K562 (cell line): ENCODE results near the gene TMEM273.

Experiments used
- CTCF ChIP-seq, 3 experiments: IDR thresholded peaks in 2 of 3; conservative IDR thresholded peaks in 1 of 3; 2 replicates each; pipeline ENCODE4 v1.5.1; 2011 to 2012; ENCODE audit warnings: low read length in 3 of 3, mild to moderate bottlenecking in 3 of 3, control low read depth in 2 of 3, improper control_type of control experiment in 1 of 3, inconsistent platforms in 1 of 3, low read depth in 1 of 3, mixed read lengths in 1 of 3, moderate library complexity in 1 of 3; ENCODE audit not compliant: insufficient read depth in 2 of 3
- E2F4 ChIP-seq: sonication (generic); formaldehyde crosslinking; IDR thresholded peaks from 2 replicates; pipeline ENCODE4 v1.8.0; 2022; ENCODE audit warnings: mild to moderate bottlenecking, low read depth, missing genetic modification reagents
- EP400 ChIP-seq: fragments of 450-650 bp; IDR thresholded peaks from 2 replicates; pipeline ENCODE4 v1.6.1; 2017; ENCODE audit warnings: antibody characterized with exemption, mild to moderate bottlenecking, moderate library complexity
- FOXM1 ChIP-seq, 2 experiments: fragments of 450-650 bp in 1 of 2; sonication (generic) in 1 of 2; formaldehyde crosslinking in 1 of 2; IDR thresholded peaks; 2 replicates each; pipeline versions ENCODE4 v1.6.1 to v1.9.0; 2017 to 2022; ENCODE audit warnings: low read depth in 2 of 2, mild to moderate bottlenecking in 2 of 2, missing genetic modification reagents in 1 of 2, moderate library complexity in 1 of 2
- NCOA4 ChIP-seq: fragments of 450-650 bp; IDR thresholded peaks from 2 replicates; pipeline ENCODE4 v1.6.1; 2018; ENCODE audit warnings: mild to moderate bottlenecking; ENCODE audit not compliant: partially characterized antibody
- SIRT6 ChIP-seq: IDR thresholded peaks from one replicate; pipeline ENCODE4 v1.6.1; 2012; ENCODE audit warnings: low read depth, mild to moderate bottlenecking, control low read depth, inconsistent platforms, low read length, moderate library complexity
- SNRNP70 ChIP-seq: fragments of 200-400 bp; formaldehyde crosslinking; optimal IDR thresholded peaks from 2 replicates; pipeline ENCODE3; 2017; ENCODE audit warnings: low read depth, low read length
- ZBTB8A ChIP-seq: fragments of 450-650 bp; IDR thresholded peaks from 2 replicates; pipeline ENCODE4 v1.6.1; 2018; ENCODE audit warnings: mild to moderate bottlenecking, moderate library complexity; ENCODE audit not compliant: partially characterized antibody
- ZNF431 ChIP-seq: sonication (generic); formaldehyde crosslinking; IDR thresholded peaks from 2 replicates; pipeline ENCODE4 v1.8.0; 2022; ENCODE audit warnings: mild to moderate bottlenecking, missing genetic modification reagents
- ZNF668 ChIP-seq: fragments of 250-450 bp; sonication (Bioruptor Pico); IDR thresholded peaks from 2 replicates; pipeline ENCODE4 v1.8.0; 2022; ENCODE audit warnings: mild to moderate bottlenecking, inconsistent platforms
- ZNF785 ChIP-seq: fragments of 250-450 bp; sonication (Bioruptor Pico); IDR thresholded peaks from 2 replicates; pipeline ENCODE4 v1.4.0; 2020; ENCODE audit warnings: mild to moderate bottlenecking

- no peak for TF ChIP-seq SIRT6
- no peak for TF ChIP-seq E2F4
- no peak for TF ChIP-seq NCOA4
- no peak for TF ChIP-seq ZNF668 (CRISPR knock-in tag)
- no peak for TF ChIP-seq FOXM1 (IDR thresholded peaks at IDR 0.05; ENCODE audit: low read depth)
- no peak for TF ChIP-seq FOXM1 (CRISPR knock-in tag; IDR thresholded peaks at IDR 0.05; ENCODE audit: low read depth)
- no peak for TF ChIP-seq ZBTB8A
- no peak for TF ChIP-seq EP400
- no peak for TF ChIP-seq CTCF (IDR thresholded peaks at IDR 0.05 in 2 of 3, conservative IDR thresholded peaks at IDR 0.05 in 1 of 3; ENCODE audit: insufficient read depth in 2 of 3, low read depth in 1 of 3, low read length in 3 of 3)
- no peak for TF ChIP-seq ZNF431
- no peak for TF ChIP-seq SNRNP70
- no peak for TF ChIP-seq ZNF785 (CRISPR knock-in tag)
Measured at GRCh38 chr10:49152037-49152436, 36.2 kb downstream of the TMEM273 start.
